Cardiac muscle cell (in vitro differentiated cells and primary cell): ENCODE results near the gene NAB1. TPM values are rescaled to one million over a fixed set of nuclear protein-coding genes. Genes with fewer than 3 reads are reported as not detected.

Experiments
- DNase-seq, 2 donors: peaks; one replicate each; pipeline versions ENCODE4 v3.0.0 to v3.0.0-alpha.2; 2010 to 2017; ENCODE audit warnings: low read depth in 1 of 2, low spot score in 1 of 2
- H3K27ac ChIP-seq: fragments of 200-600 bp; sonication (generic); 2 replicates; pipeline ENCODE4 v1.5.1; 2016
- H3K27me3 ChIP-seq: fragments of 200-600 bp; sonication (generic); 2 replicates; pipeline ENCODE4 v1.6.0; 2016; ENCODE audit warnings: control low read depth
- H3K36me3 ChIP-seq: fragments of 200-600 bp; sonication (generic); 2 replicates; pipeline ENCODE4 v1.5.1; 2016; ENCODE audit warnings: control low read depth
- H3K4me1 ChIP-seq: fragments of 200-600 bp; sonication (generic); 2 replicates; pipeline ENCODE4 v1.8.1; 2017; ENCODE audit warnings: low read depth, mild to moderate bottlenecking, mixed run types
- H3K4me3 ChIP-seq: fragments of 200-600 bp; sonication (generic); 2 replicates; pipeline ENCODE4 v1.5.1; 2016; ENCODE audit warnings: mild to moderate bottlenecking
- H3K9me3 ChIP-seq: fragments of 200-600 bp; sonication (generic); 2 replicates; pipeline ENCODE4 v1.5.1; 2017; ENCODE audit warnings: low read depth, mild to moderate bottlenecking, control low read depth
- CTCF ChIP-seq: IDR thresholded peaks from 2 replicates; pipeline ENCODE4 v1.5.1; 2012; ENCODE audit warnings: low read depth, mild to moderate bottlenecking, low read length
- polyA plus RNA-seq: library from polyadenylated mRNA; unstranded; fragments of >200 nt; fragmentation: Nextera tagmentation; extraction: Ambion mirVana; gene quantifications from 2 replicates; pipeline ENCODE4 v1.2.1, GENCODE V29; 2016
- total RNA-seq: library from RNA; depleted of rRNA; stranded (reverse); fragments of >200 nt; gene quantifications from 2 replicates; pipeline ENCODE4 v1.2.3, GENCODE V29; 2016

Gene NAB1
- total and polyA plus RNA-seq, 2 experiments from 2014 or later, result 10.0 to 50.7 TPM

DNA sequence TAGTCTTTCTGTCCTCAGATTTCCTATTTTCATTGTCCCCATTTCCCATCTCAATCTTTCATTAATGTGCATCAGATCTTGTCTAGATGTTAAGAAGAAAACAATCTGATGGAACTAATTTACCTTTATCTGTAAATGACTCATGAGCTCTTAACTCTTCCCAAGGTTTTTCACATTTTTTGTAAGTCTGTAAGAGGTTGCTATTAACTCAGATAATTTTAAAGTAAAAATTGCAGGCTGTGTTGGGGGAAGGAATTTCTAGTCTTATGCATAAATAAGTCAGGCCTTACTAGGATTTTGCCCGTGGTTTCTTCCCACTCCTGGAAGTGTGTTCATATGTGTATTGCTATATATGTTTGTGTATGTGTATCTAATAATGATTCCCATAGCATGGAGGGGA, 4.3 kb downstream of the NAB1 start:
- H3K27ac ChIP-seq, result no peak overlapping the region
- H3K36me3 ChIP-seq, result no peaks in the 10 kb centered on the region
- H3K4me3 ChIP-seq, result no peak overlapping the region
- DNase-seq, result no peak
- H3K4me1 ChIP-seq, result peaks cover 12% of the 10 kb centered on the region
- no peaks in the 10 kb centered on the region for H3K9me3 ChIP-seq
- TF ChIP-seq CTCF, result no peak
- no peaks in the 10 kb centered on the region for H3K27me3 ChIP-seq

DNA sequence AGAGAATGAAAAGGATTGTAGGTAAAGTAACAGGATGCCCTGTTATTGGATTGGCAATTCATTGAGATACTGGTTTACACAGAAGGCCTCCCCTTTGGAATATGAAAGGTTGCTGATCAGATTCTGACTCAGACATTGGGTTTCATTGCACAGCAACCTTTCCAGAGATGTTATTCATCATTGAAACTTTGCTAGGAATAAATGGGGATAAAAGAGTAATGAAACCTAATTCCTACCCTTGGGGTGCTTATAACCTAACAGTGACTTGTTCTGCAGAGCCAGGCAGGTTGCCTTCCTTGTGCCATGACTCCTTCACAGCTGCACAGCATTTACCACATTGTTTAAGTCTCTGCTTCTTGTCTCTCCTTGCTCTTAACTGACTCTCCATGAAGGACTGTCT, 5.0 kb downstream of the NAB1 start:
- TF ChIP-seq CTCF, result no peak
- Histone ChIP-seq H3K27me3 (no peaks in the 10 kb centered on the region), H3K36me3 (no peaks in the 10 kb centered on the region), H3K27ac (no peak overlapping the region), H3K9me3 (no peaks in the 10 kb centered on the region), H3K4me3 (no peak overlapping the region), H3K4me1 (peaks cover 12% of the 10 kb centered on the region)
- DNase-seq, result no peak

DNA sequence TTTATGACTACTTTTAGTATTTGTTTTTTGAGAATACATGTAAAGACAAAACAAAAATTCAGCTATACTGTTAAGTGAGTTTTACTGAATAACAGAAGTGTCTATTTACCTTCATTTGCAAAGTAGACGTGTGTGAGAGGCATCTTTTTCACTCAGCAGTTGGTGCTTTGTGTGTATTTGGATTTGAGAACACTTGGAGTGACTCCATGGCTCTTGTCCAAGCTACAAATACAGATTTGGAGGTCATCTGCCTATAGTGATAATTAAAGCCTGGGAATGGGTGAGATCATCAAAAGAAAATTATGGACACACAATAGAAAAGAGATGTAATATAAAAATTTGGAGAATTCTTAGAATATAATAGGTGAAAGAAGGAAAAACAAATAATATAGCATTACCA, 6.2 kb downstream of the NAB1 start:
- H3K27me3 ChIP-seq, result no peaks in the 10 kb centered on the region
- H3K27ac ChIP-seq, result no peak overlapping the region
- no peaks in the 10 kb centered on the region for H3K36me3 ChIP-seq
- peaks cover 12% of the 10 kb centered on the region for H3K4me1 ChIP-seq
- no peaks in the 10 kb centered on the region for H3K9me3 ChIP-seq
- no peak overlapping the region for H3K4me3 ChIP-seq
- no peak for TF ChIP-seq CTCF
- DNase-seq, result no peak

- no peak for DNase-seq
- Histone ChIP-seq H3K4me1 (peaks cover 10% of the 10 kb centered on the region), H3K9me3 (no peaks in the 10 kb centered on the region), H3K36me3 (no peaks in the 10 kb centered on the region), H3K4me3 (no peak overlapping the region), H3K27me3 (no peaks in the 10 kb centered on the region), H3K27ac (no peak overlapping the region)
- no peak for TF ChIP-seq CTCF
Observed at GRCh38 chr2:190655570-190655969, 6.7 kb downstream of the NAB1 start.

GRCh38 chr2:190656301-190656700, 7.4 kb downstream of the NAB1 start:
- H3K27me3 ChIP-seq, result no peaks in the 10 kb centered on the region
- H3K4me1 ChIP-seq, result peaks cover 9% of the 10 kb centered on the region
- no peaks in the 10 kb centered on the region for H3K9me3 ChIP-seq
- DNase-seq, result peak in 1 of 2 donors; percentile 48
- H3K27ac ChIP-seq, result no peak overlapping the region
- H3K4me3 ChIP-seq, result no peak overlapping the region
- TF ChIP-seq CTCF, result no peak
- no peaks in the 10 kb centered on the region for H3K36me3 ChIP-seq
